ENCODE results near the gene SYNDIG1.

GRCh38 chr20:24479595-24479994 lies 10.2 kb downstream of the SYNDIG1 start:
- TF ChIP-seq, protein P1, sequence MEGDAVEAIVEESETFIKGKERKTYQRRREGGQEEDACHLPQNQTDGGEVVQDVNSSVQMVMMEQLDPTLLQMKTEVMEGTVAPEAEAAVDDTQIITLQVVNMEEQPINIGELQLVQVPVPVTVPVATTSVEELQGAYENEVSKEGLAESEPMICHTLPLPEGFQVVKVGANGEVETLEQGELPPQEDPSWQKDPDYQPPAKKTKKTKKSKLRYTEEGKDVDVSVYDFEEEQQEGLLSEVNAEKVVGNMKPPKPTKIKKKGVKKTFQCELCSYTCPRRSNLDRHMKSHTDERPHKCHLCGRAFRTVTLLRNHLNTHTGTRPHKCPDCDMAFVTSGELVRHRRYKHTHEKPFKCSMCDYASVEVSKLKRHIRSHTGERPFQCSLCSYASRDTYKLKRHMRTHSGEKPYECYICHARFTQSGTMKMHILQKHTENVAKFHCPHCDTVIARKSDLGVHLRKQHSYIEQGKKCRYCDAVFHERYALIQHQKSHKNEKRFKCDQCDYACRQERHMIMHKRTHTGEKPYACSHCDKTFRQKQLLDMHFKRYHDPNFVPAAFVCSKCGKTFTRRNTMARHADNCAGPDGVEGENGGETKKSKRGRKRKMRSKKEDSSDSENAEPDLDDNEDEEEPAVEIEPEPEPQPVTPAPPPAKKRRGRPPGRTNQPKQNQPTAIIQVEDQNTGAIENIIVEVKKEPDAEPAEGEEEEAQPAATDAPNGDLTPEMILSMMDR (conservative IDR thresholded peaks at IDR 0.05; ENCODE audit: low read length): no peak
- no peak for TF ChIP-seq EZH2phosphoT487 (IDR thresholded peaks at IDR 0.05; ENCODE audit: borderline replicate concordance, low read depth, low read length)
